Fibroblast of mammary gland (primary cell): ENCODE results near the gene SERGEF.

ENCODE experiments used
- DNase-seq: peaks from one replicate; pipeline ENCODE4 v3.0.0-alpha.2; 2010; ENCODE audit warnings: low read depth
- H3K4me3 ChIP-seq: 2 replicates; pipeline ENCODE4 v1.5.1; 2011; ENCODE audit warnings: low read depth, mild to moderate bottlenecking, low read length, moderate library complexity; ENCODE audit not compliant: control insufficient read depth
- TF ChIP-seq, protein P1 (sequence below): conservative IDR thresholded peaks from 2 replicates; pipeline ENCODE4 v1.5.1; 2011; ENCODE audit warnings: low read depth, low read length, inconsistent platforms; ENCODE audit not compliant: control insufficient read depth, insufficient read depth

SERGEF gene

DNA sequence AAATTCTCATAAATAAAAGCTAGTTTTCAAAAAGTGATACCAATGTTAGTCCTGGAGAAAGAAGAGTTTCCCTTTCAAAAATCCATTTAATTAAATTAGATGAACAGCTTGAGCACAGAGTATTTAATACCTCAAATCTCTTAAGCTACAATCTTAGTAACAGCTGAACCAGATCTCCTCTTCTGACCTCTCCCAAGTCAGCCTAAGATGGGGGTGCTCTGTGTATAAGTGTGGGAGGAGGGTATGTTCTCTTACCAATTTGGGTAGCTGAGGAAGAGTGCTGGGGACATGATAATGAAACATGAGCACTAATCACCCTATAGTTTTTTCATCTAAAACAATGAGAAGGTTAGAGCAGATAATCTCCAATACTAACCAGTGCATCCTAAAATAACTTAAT lies 23.6 kb upstream of the SERGEF start:
- no peak for DNase-seq
- TF ChIP-seq, protein P1, sequence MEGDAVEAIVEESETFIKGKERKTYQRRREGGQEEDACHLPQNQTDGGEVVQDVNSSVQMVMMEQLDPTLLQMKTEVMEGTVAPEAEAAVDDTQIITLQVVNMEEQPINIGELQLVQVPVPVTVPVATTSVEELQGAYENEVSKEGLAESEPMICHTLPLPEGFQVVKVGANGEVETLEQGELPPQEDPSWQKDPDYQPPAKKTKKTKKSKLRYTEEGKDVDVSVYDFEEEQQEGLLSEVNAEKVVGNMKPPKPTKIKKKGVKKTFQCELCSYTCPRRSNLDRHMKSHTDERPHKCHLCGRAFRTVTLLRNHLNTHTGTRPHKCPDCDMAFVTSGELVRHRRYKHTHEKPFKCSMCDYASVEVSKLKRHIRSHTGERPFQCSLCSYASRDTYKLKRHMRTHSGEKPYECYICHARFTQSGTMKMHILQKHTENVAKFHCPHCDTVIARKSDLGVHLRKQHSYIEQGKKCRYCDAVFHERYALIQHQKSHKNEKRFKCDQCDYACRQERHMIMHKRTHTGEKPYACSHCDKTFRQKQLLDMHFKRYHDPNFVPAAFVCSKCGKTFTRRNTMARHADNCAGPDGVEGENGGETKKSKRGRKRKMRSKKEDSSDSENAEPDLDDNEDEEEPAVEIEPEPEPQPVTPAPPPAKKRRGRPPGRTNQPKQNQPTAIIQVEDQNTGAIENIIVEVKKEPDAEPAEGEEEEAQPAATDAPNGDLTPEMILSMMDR = no peak
- no peak overlapping the region for H3K4me3 ChIP-seq

DNA sequence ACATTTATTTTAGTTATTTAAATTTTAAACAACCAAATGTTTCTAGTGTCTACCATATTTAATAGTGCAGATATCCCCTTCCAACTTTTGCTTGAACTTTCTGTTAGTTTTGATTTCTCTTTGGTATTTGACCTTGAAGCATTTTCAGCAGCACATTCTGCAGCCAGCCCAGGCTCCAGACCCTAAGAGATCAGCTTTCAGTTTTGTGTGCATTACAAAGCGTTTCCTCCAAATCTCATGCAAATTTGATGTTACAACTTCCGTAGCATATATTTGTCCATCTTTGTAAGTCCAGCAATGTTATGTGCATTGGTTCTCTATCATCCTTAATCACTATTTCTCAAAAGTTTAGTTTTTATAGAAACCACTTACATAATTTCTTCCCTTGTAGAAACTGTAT lies 14.6 kb upstream of the SERGEF start:
- DNase-seq = no peak
- TF ChIP-seq, protein P1 = no peak
- no peak overlapping the region for H3K4me3 ChIP-seq

DNA sequence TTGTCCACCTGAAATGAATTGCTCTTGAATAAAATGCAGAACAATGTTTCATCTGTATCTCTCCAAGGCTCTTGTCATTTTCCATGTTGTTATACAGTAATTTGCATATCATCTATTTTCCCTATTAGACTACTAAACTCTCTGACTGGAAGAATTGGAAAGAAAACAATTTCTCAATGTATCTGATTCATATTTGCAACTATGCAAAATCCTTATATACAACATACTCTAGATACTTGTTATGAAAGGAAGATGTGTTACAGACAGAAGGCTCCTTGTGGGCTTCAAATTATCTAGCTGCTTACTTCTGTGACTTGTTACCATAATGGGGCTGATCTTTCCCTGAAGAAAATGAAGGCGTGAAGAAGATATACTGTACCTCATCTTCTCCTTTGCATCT lies 9.6 kb upstream of the SERGEF start:
- no peak for DNase-seq
- TF ChIP-seq, protein P1 = no peak
- no peak overlapping the region for H3K4me3 ChIP-seq

DNA sequence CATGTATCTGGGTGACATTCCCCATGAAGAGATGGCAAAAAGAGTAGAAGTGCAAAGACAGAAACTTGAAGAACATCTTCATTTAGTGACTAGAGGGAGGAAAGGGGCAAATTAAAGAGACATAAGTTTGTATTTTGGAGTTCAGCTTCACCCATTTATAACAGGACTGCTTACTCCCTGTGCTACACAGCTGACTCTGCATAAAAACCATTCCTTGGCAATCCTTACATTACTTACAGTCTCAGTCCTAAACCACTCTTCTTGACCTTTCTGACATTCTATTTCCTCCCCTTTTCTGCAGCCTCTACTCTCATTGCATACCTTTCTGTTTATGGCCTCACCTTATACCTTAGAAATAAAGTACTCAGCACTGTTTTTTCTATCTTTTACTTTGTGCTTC lies 6.8 kb upstream of the SERGEF start:
- DNase-seq = no peak
- H3K4me3 ChIP-seq = no peak overlapping the region
- TF ChIP-seq, protein P1 = no peak

DNA sequence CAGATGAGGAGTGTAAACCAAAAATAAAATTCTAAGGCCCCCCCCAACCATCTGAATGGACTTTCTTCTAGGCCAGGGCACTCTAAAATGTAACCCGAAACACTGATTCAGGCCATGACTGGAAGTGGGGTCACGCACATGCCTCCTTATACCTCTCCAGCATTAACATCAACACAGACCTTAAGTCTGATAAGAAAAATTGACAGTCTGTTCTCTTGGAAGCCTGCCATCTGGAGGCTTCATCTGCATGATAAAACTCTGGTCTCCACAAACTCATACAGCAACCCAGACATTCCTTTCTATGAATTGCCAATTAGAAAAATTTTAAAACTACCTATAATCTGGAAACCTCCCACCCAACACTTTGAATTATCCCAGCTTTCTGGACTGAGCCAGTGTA lies 3.9 kb upstream of the SERGEF start:
- TF ChIP-seq, protein P1 = no peak
- H3K4me3 ChIP-seq = no peak overlapping the region
- no peak for DNase-seq

DNA sequence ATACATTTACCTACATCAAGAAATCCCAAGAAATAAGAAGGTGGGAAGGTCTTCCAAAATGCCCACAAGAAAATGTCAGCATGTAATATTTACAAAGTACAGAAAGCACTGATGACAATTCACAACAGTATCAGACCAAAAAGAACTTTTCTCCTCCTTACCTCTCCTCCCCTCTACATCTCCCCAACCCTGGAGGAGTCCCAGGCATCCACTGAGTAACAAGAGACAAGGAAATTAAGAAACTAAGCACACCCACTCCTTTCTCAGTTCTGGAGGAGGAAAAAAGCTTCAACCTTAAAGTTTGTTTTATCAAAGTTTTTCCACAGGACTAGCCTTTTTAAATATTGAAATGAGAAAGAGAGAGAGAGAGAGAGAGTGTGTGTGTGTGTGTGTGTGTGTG lies 2.0 kb upstream of the SERGEF start:
- DNase-seq = no peak
- H3K4me3 ChIP-seq = no peak overlapping the region
- TF ChIP-seq, protein P1 = no peak
